ENCODE measurements around the gene WIPI1. TPM values are rescaled to one million over a fixed set of nuclear protein-coding genes. Genes with fewer than 3 reads are reported as not detected.
A peak's percentile ranks its signal among the peaks of the same experiment; 100 is the strongest.

WIPI1 gene
- total and polyA plus RNA-seq, 12 donors, result 46.6 to 201 (median 116) TPM

DNA sequence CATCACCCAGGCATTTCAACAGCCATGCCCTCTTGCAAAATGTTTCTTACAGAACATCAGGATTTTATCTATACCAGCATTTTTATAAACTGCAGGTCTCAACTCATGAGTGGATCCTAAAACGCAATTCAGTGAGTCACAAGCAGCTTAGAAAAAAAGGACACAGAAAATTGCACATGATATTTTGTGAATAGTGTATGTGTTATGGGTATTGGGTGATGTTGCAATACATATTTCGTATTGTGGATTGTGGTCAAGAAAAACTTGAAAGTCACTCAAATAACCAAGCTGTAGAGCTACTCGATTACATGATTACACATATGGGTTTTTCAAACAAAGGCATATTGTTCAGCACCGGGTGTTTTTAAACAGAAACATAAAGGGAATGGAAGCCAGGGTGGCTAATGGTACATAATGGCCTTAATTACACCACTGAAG lies 1.4 kb downstream of the WIPI1 start:
- Histone ChIP-seq H3K9me3 (no peaks in the 10 kb centered on the region), H3K27me3 (no peaks in the 10 kb centered on the region), H3K36me3 (peaks cover 0 to 26% (median 4%) of the 10 kb centered on the region in 9 donors), H3K27ac (peak overlapping the region; percentile 87 to 99 (median 97)), H3K4me1 (peaks cover 0 to 78% (median 57%) of the 10 kb centered on the region in 9 donors), H3K4me3 (peak overlapping the region in 9 of 10 donors; percentile 59 to 95 (median 89))
- intact Hi-C loops (cut with DNase I), result loop anchor here in 4 of 10 donors (2.0 to 5.0 kb wide), 5 partner anchors 17 to 209 kb away; partner anchors contain the start of genes PRKAR1A (in 2 of the 4) and AMZ2 (in 1 of the 4)
- 32 to 36% methylated on average over 4 of the region's 4 CpGs for WGBS, 2 donors
- DNase-seq (no peak), ATAC-seq (no peak)
- TF ChIP-seq, protein P1, sequence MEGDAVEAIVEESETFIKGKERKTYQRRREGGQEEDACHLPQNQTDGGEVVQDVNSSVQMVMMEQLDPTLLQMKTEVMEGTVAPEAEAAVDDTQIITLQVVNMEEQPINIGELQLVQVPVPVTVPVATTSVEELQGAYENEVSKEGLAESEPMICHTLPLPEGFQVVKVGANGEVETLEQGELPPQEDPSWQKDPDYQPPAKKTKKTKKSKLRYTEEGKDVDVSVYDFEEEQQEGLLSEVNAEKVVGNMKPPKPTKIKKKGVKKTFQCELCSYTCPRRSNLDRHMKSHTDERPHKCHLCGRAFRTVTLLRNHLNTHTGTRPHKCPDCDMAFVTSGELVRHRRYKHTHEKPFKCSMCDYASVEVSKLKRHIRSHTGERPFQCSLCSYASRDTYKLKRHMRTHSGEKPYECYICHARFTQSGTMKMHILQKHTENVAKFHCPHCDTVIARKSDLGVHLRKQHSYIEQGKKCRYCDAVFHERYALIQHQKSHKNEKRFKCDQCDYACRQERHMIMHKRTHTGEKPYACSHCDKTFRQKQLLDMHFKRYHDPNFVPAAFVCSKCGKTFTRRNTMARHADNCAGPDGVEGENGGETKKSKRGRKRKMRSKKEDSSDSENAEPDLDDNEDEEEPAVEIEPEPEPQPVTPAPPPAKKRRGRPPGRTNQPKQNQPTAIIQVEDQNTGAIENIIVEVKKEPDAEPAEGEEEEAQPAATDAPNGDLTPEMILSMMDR (IDR thresholded peaks at IDR 0.05), result no peak

DNA sequence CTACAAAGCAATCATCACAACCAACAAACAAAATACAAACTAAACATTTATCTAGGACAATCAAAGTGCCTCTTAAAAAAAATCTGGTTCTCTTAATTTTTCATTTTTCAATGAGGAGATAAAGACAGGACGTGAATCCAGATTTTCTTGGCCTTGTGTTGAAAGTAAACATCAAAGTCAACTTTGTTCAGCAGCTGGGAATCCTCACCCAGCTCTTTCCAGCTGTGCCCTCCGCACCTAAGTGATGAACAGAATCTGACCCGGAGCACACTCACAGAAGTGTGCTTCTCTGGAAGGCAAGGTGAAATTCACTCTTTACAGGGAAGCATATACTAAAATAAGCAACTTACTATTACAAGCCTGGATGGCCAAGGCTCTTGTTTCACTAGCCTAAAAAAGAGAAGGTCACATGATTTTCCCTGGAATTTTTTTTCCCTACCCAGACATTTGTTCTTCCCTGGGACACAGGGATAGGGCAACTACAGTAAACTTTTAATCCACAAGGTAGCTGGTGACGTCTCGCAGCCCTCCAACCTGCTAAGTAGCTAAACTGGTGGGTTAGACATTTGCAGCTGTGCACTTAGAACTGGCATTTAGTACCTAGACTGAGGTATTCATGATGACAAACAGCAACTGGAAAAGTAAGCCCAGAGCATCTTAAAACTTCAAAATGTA lies 3.2 kb downstream of the WIPI1 start:
- peak overlapping the region in 9 of 10 donors; percentile 70 to 99 (median 97) for H3K27ac ChIP-seq
- intact Hi-C loops (cut with DNase I), result no loop called here
- DNase-seq (no peak), ATAC-seq (no peak)
- peaks cover 0 to 71% (median 53%) of the 10 kb centered on the region in 9 donors for H3K4me1 ChIP-seq
- peaks cover 0 to 44% (median 20%) of the 10 kb centered on the region in 9 donors for H3K36me3 ChIP-seq
- WGBS, 2 donors, result 49 to 61% methylated on average over 5 of the region's 5 CpGs
- TF ChIP-seq, protein P1 (IDR thresholded peaks at IDR 0.05), result no peak
- H3K27me3 ChIP-seq, result no peaks in the 10 kb centered on the region
- H3K4me3 ChIP-seq, result peak overlapping the region in 3 of 10 donors; percentile 3 to 92 (median 90)
- no peaks in the 10 kb centered on the region for H3K9me3 ChIP-seq

DNA sequence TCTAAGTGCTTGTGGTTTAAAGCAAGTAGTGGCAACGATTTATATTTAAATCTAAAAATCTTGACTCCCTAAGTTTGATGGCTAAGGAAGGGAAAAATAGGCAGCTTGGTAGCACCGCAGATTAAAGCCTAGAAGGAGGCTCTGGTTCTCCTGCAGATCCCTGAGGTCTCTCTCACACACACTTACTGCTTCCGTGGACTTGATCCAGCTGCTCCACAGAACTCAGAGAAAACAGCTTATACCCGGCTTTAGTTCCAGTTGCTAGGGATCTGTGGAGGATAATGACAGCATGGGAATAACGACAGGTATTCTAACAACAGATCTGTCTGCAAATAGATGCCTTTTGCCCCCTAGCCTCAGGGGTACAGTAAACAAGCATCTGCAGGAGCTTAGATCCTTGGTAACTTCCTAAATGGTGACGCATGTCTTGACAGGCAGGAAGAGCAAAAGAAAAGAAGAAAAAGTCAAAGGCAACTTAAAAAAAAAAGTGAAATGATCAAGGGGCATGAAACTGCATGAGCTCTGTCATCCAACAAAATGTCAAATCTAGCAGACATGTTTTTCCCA lies 4.5 kb downstream of the WIPI1 start:
- ATAC-seq (no peak), DNase-seq (no peak)
- H3K4me3 ChIP-seq, result no peak overlapping the region
- WGBS, 2 donors, result 61 to 68% methylated on average over 6 of the region's 6 CpGs
- TF ChIP-seq, protein P1 (IDR thresholded peaks at IDR 0.05), result no peak
- no peaks in the 10 kb centered on the region for H3K27me3 ChIP-seq
- intact Hi-C loops (cut with DNase I), result no loop called here
- peaks cover 0 to 64% (median 47%) of the 10 kb centered on the region in 9 donors for H3K4me1 ChIP-seq
- H3K36me3 ChIP-seq, result peaks cover 0 to 58% (median 29%) of the 10 kb centered on the region in 9 donors
- H3K9me3 ChIP-seq, result no peaks in the 10 kb centered on the region
- H3K27ac ChIP-seq, result peak overlapping the region in 6 of 10 donors; percentile 41 to 99 (median 96)

DNA sequence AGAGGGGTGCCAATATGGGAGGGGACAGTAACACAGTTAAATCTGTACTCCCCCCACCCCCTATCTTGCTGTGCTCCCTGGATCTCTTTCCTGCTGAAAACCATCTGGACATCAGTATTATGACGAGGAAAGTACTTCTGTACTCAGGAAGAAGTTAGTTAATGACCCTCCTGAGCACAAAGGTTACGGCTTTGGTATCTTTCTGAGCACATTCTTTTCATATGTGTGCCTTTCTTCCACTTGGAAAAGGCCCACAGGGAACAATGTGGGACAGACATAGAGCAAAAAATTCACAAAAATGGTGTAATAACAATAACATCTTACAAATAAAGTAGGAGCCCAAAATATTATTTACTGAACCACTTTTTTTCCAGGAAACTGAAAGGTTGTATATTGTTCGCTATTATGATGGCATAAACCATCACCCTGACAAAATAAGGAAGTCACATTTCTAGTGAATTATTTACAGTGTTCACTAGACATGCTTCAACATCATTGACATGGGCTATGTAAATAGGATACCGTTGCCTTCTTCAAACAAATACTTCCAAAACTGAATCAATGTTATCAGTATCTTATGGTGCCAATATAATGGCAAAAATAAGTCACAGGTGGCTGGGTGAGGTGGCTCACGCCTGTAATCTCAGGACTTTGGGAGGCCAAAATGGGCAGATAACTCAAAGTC lies 5.5 kb downstream of the WIPI1 start:
- H3K27ac ChIP-seq, result peak overlapping the region in 3 of 10 donors; percentile 96 to 99 (median 97)

More for the DNA sequence above, 5.5 kb downstream of the WIPI1 start:
- ATAC-seq (no peak), DNase-seq (no peak)
- WGBS, 2 donors, result 80 to 81% methylated on average over 5 of the region's 5 CpGs
- no peak overlapping the region for H3K4me3 ChIP-seq
- H3K4me1 ChIP-seq, result peaks cover 0 to 70% (median 47%) of the 10 kb centered on the region in 9 donors
- intact Hi-C loops (cut with DNase I), result no loop called here
- no peaks in the 10 kb centered on the region for H3K9me3 ChIP-seq
- no peaks in the 10 kb centered on the region for H3K27me3 ChIP-seq
- TF ChIP-seq, protein P1 (IDR thresholded peaks at IDR 0.05), result no peak
- H3K36me3 ChIP-seq, result peaks cover 0 to 68% (median 33%) of the 10 kb centered on the region in 9 donors

Data from heart right ventricle (tissue), 16 donors.